B cell (primary cell): ENCODE results near the gene USF1. TPM values are rescaled to one million over a fixed set of nuclear protein-coding genes. Genes with fewer than 3 reads are reported as not detected.

Source experiments
- ATAC-seq: fragments of 200-7000 bp; cut with Tn5 transposase; one replicate; pipeline ENCODE4 v1.10.0; 2021; ENCODE audit warnings: low read depth, mild to moderate bottlenecking, moderate number of reproducible peaks, moderate library complexity
- CTCF ChIA-PET: fragments of 350-600 bp; sonication (Branson Sonifier 250); formaldehyde crosslinking; loops from one replicate; lab custom pipeline; 2021; ENCODE audit warnings: antibody characterized with exemption, inconsistent platforms; lab: Charles Lee
- POLR2A ChIA-PET: fragments of 350-600 bp; sonication (Branson Sonifier 250); formaldehyde crosslinking; loops from one replicate; lab custom pipeline; 2021; ENCODE audit warnings: antibody characterized with exemption; lab: Charles Lee
- DNase-seq: peaks from one replicate; pipeline ENCODE4 v3.0.0; 2013
- H2AFZ ChIP-seq: 2 replicates; pipeline ENCODE4 v1.6.1; 2012; ENCODE audit warnings: mild to moderate bottlenecking, low read depth, low read length; ENCODE audit not compliant: insufficient read depth, poor library complexity, severe bottlenecking
- H3K27ac ChIP-seq, 2 donors: 1 replicate in 1 of 2; 2 replicates in 1 of 2; pipeline ENCODE4 v1.5.1; 2012 to 2013; ENCODE audit warnings: low read length in 2 of 2, mild to moderate bottlenecking in 2 of 2, moderate library complexity in 1 of 2
- H3K27me3 ChIP-seq, 4 experiments: fragments of 200-600 bp in 1 of 4; sonication (generic) in 1 of 4; replicated peaks in 1 of 4; 1 replicate in 2 of 4; 2 replicates in 2 of 4; pipeline versions ENCODE4 v1.6.1 to v1.7.0; 2013 to 2016; ENCODE audit warnings: low read length in 3 of 4, mild to moderate bottlenecking in 2 of 4, mixed read lengths in 1 of 4, moderate library complexity in 1 of 4; ENCODE audit not compliant: insufficient read depth in 4 of 4, control insufficient read depth in 3 of 4; ENCODE audit errors: control extremely low read depth in 1 of 4
- H3K36me3 ChIP-seq, 2 experiments: replicated peaks in 1 of 2; 1 replicate in 1 of 2; 2 replicates in 1 of 2; pipeline versions ENCODE4 v1.6.1 to v1.7.1; 2013; ENCODE audit warnings: low read length in 1 of 2; ENCODE audit not compliant: insufficient read depth in 2 of 2, control insufficient read depth in 1 of 2; ENCODE audit errors: control extremely low read depth in 1 of 2, extremely low read depth in 1 of 2
- H3K4me1 ChIP-seq, 2 donors: fragments of 200-600 bp in 1 of 2; sonication (generic) in 1 of 2; 1 replicate in 1 of 2; 2 replicates in 1 of 2; pipeline versions ENCODE4 v1.5.1 to v1.6.1; 2013 to 2017; ENCODE audit warnings: low read length in 2 of 2; ENCODE audit not compliant: control insufficient read depth in 2 of 2, insufficient read depth in 2 of 2
- H3K4me2 ChIP-seq: replicated peaks from 2 replicates; pipeline ENCODE3; 2012; ENCODE audit warnings: mild to moderate bottlenecking, low read depth, low read length; ENCODE audit not compliant: poor library complexity, severe bottlenecking
- H3K4me3 ChIP-seq, 5 experiments: fragments of 200-600 bp in 1 of 5; sonication (generic) in 1 of 5; 1 replicate in 3 of 5; 2 replicates in 2 of 5; pipeline versions ENCODE4 v1.5.1 to v1.7.0; 2011 to 2016; ENCODE audit warnings: low read length in 4 of 5, mild to moderate bottlenecking in 4 of 5, low read depth in 2 of 5, control low read depth in 1 of 5, moderate library complexity in 1 of 5; ENCODE audit not compliant: insufficient read depth in 1 of 5; ENCODE audit errors: control extremely low read depth in 1 of 5, extremely low read depth in 1 of 5
- H3K79me2 ChIP-seq: fragments of 200-600 bp; sonication (generic); one replicate; pipeline ENCODE4 v1.6.0; 2016; ENCODE audit warnings: low read length; ENCODE audit not compliant: control insufficient read depth, insufficient read depth
- H3K9ac ChIP-seq: fragments of 200-600 bp; sonication (generic); 2 replicates; pipeline ENCODE4 v1.6.1; 2017; ENCODE audit warnings: mild to moderate bottlenecking, low read length, moderate library complexity
- H3K9me3 ChIP-seq, 3 donors: one replicate each; pipeline versions ENCODE4 v1.6.1 to v1.7.1; 2013; ENCODE audit warnings: low read length in 2 of 3; ENCODE audit not compliant: control insufficient read depth in 2 of 3, insufficient read depth in 1 of 3; ENCODE audit errors: control extremely low read depth in 1 of 3
- H4K20me1 ChIP-seq: 2 replicates; pipeline ENCODE4 v1.6.0; 2012; ENCODE audit warnings: mild to moderate bottlenecking, low read length; ENCODE audit not compliant: insufficient read depth, control insufficient read depth, poor library complexity, severe bottlenecking
- H3K27ac Mint-ChIP-seq: one replicate; pipeline ENCODE4 v1.8.0; 2021; ENCODE audit warnings: mixed read lengths
- H3K27me3 Mint-ChIP-seq: one replicate; pipeline ENCODE4 v1.8.0; 2021; ENCODE audit warnings: mixed read lengths
- H3K4me1 Mint-ChIP-seq: one replicate; pipeline ENCODE4 v1.8.0; 2021; ENCODE audit warnings: mixed read lengths
- H3K4me3 Mint-ChIP-seq: one replicate; pipeline ENCODE4 v1.8.0; 2021; ENCODE audit warnings: mixed read lengths
- H3K9me3 Mint-ChIP-seq: one replicate; pipeline ENCODE4 v1.8.0; 2022; ENCODE audit warnings: mixed read lengths; ENCODE audit not compliant: insufficient read depth
- CTCF ChIP-seq: fragments of 200-600 bp; IDR thresholded peaks from one replicate; pipeline ENCODE4 v1.8.0; 2022; ENCODE audit warnings: antibody characterized with exemption, mild to moderate bottlenecking
- EZH2 ChIP-seq: IDR thresholded peaks from 2 replicates; pipeline ENCODE4 v1.6.1; 2012; ENCODE audit warnings: borderline replicate concordance, low read depth, mild to moderate bottlenecking, moderate library complexity, low read length; ENCODE audit not compliant: insufficient read depth, poor library complexity, severe bottlenecking
- WGBS: methylation state at CpG from one replicate; pipeline ENCODE4 v1.1.5; 2013; ENCODE audit warnings: missing lambda C conversion rate; ENCODE audit not compliant: insufficient coverage; 5-methylcytosine and 5-hydroxymethylcytosine counted together
- intact Hi-C: fragments of 100-400 bp; cut with micrococcal nuclease; formaldehyde crosslinking; loops from one replicate; pipeline ENCODE4 v1.10.0; 2022
- polyA plus RNA-seq: library from polyadenylated mRNA; depleted of rRNA; stranded (reverse); fragments of >200 nt; gene quantifications from 2 replicates; pipeline ENCODE4 v1.2.3, GENCODE V29; 2012
- total RNA-seq, 2 donors: library from RNA; stranded (reverse); fragments of 120-200 nt in 1 of 2; gene quantifications; 1 replicate in 1 of 2; 2 replicates in 1 of 2; pipeline versions ENCODE4 v1.2.3 to v1.2.4, GENCODE V29; 2013 to 2022

The USF1 gene
- total and polyA plus RNA-seq, 2 donors (not counting 1 experiment from before 2014, with no cell fraction given), result 192 to 249 TPM

GRCh38 chr1:161076410-161076809 is 30.6 kb upstream of the USF1 start:
- Mint-ChIP-seq H3K4me3 (no peak overlapping the region), H3K4me1 (peaks cover 5% of the 10 kb centered on the region), H3K9me3 (no peaks in the 10 kb centered on the region), H3K27ac (no peak overlapping the region), H3K27me3 (peaks cover 4% of the 10 kb centered on the region)
- Histone ChIP-seq H3K36me3 (no peaks in the 10 kb centered on the region), H3K4me3 (no peak overlapping the region), H3K27me3 (no peaks in the 10 kb centered on the region), H4K20me1 (no peaks in the 10 kb centered on the region), H2AFZ (no peak overlapping the region), H3K9me3 (no peaks in the 10 kb centered on the region), H3K79me2 (peaks cover 17% of the 10 kb centered on the region), H3K27ac (no peak overlapping the region), H3K4me1 (peaks cover 0 to 6% of the 10 kb centered on the region in 2 donors), H3K4me2 (no peak overlapping the region), H3K9ac (no peak overlapping the region)
- CTCF ChIA-PET, result interaction anchor here (0.7 to 1.7 kb wide), 3 partner anchors 63 to 710 kb away, joined by 3 to 5 read pairs (median 3); no protein-coding TSS in a partner anchor
- POLR2A ChIA-PET, result interaction anchor here (0.6 to 1.2 kb wide), 2 partner anchors 30 to 295 kb away, joined by 3 read pairs; partner anchors contain the start of gene USF1
- DNase-seq, result no peak
- no peak for ATAC-seq
- intact Hi-C loops, result no loop called here
- TF ChIP-seq CTCF (no peak), EZH2 (no peak)

GRCh38 chr1:161074676-161075368 is 29.0 kb upstream of the USF1 start:
- no peak overlapping the region for H3K9ac ChIP-seq
- intact Hi-C loops, result no loop called here

More at GRCh38 chr1:161074676-161075368, 29.0 kb upstream of the USF1 start:
- peaks cover 16% of the 10 kb centered on the region for H3K4me1 Mint-ChIP-seq
- no peak overlapping the region for H3K4me3 ChIP-seq
- no peak overlapping the region for H3K27ac Mint-ChIP-seq
- ChIA-PET CTCF (interaction anchor here (0.9 to 8.9 kb wide), 5 partner anchors 12 to 91 kb away, joined by 3 to 142 read pairs (median 3); partner anchors contain the start of genes KLHDC9 and PPOX), POLR2A (interaction anchor here (0.6 to 1.2 kb wide), 2 partner anchors 22 to 29 kb away, joined by 3 to 4 read pairs; partner anchors contain the start of gene USF1)
- ATAC-seq (no peak), DNase-seq (no peak)
- H4K20me1 ChIP-seq, result no peaks in the 10 kb centered on the region
- no peak overlapping the region for H3K4me2 ChIP-seq
- H2AFZ ChIP-seq, result no peak overlapping the region
- H3K4me1 ChIP-seq, result peaks cover 8 to 21% of the 10 kb centered on the region in 2 donors
- no peaks in the 10 kb centered on the region for H3K9me3 Mint-ChIP-seq
- no peaks in the 10 kb centered on the region for H3K36me3 ChIP-seq
- peaks cover 24% of the 10 kb centered on the region for H3K79me2 ChIP-seq
- H3K27ac ChIP-seq, result no peak overlapping the region
- no peaks in the 10 kb centered on the region for H3K9me3 ChIP-seq
- WGBS, result 98% methylated on average over 9 of the region's 12 CpGs
- H3K4me3 Mint-ChIP-seq, result no peak overlapping the region
- no peaks in the 10 kb centered on the region for H3K27me3 ChIP-seq
- no peaks in the 10 kb centered on the region for H3K27me3 Mint-ChIP-seq
- TF ChIP-seq CTCF, result no peak
- no peak for TF ChIP-seq EZH2
